ENCODE results near the gene TMEM8B. TPM values are rescaled to one million over a fixed set of nuclear protein-coding genes. Genes with fewer than 3 reads are reported as not detected.

The TMEM8B gene
- polyA plus RNA-seq, 1 donor from 2014 or later: 1.3 TPM

GRCh38 chr9:35798658-35799374, 30.2 kb upstream of the TMEM8B start:
- no peak overlapping the region for H3K4me3 Mint-ChIP-seq
- H3K27me3 Mint-ChIP-seq: no peaks in the 10 kb centered on the region
- no peak overlapping the region for H3K27ac Mint-ChIP-seq
- H3K4me1 Mint-ChIP-seq: peaks cover 0 to 3% (median 0%) of the 10 kb centered on the region in 3 donors
- no peaks in the 10 kb centered on the region for H3K9me3 Mint-ChIP-seq
- peaks cover 8% of the 10 kb centered on the region for H3K36me3 Mint-ChIP-seq

GRCh38 chr9:35800530-35800929, 28.5 kb upstream of the TMEM8B start:
- Mint-ChIP-seq H3K9me3 (no peaks in the 10 kb centered on the region), H3K4me3 (no peak overlapping the region), H3K36me3 (peaks cover 10% of the 10 kb centered on the region), H3K4me1 (peaks cover 0 to 3% (median 0%) of the 10 kb centered on the region in 3 donors), H3K27ac (no peak overlapping the region), H3K27me3 (no peaks in the 10 kb centered on the region)

- Mint-ChIP-seq H3K9me3 (no peaks in the 10 kb centered on the region), H3K27me3 (no peaks in the 10 kb centered on the region), H3K4me3 (no peak overlapping the region), H3K27ac (peak overlapping the region in 2 of 3 donors; percentile 5 to 67), H3K36me3 (peaks cover 10% of the 10 kb centered on the region), H3K4me1 (peaks cover 0 to 3% (median 0%) of the 10 kb centered on the region in 3 donors)
Observed at GRCh38 chr9:35801328-35802128, 27.5 kb upstream of the TMEM8B start.

GRCh38 chr9:35806101-35806500, 22.9 kb upstream of the TMEM8B start:
- Mint-ChIP-seq H3K4me1 (peaks cover 0 to 2% (median under 1%) of the 10 kb centered on the region in 3 donors), H3K36me3 (peaks cover 13% of the 10 kb centered on the region), H3K4me3 (no peak overlapping the region), H3K27me3 (no peaks in the 10 kb centered on the region), H3K27ac (no peak overlapping the region), H3K9me3 (no peaks in the 10 kb centered on the region)

- Mint-ChIP-seq H3K4me1 (peaks cover 8 to 19% (median 14%) of the 10 kb centered on the region in 3 donors), H3K36me3 (peaks cover 8% of the 10 kb centered on the region), H3K4me3 (no peak overlapping the region), H3K27me3 (no peaks in the 10 kb centered on the region), H3K27ac (no peak overlapping the region), H3K9me3 (no peaks in the 10 kb centered on the region)
Observed at GRCh38 chr9:35808433-35808832, 20.6 kb upstream of the TMEM8B start.

- no peak overlapping the region for H3K27ac Mint-ChIP-seq
- H3K36me3 Mint-ChIP-seq: peaks cover 6% of the 10 kb centered on the region
- peaks cover 17 to 27% (median 23%) of the 10 kb centered on the region in 3 donors for H3K4me1 Mint-ChIP-seq
- H3K9me3 Mint-ChIP-seq: no peaks in the 10 kb centered on the region
- no peak overlapping the region for H3K4me3 Mint-ChIP-seq
- H3K27me3 Mint-ChIP-seq: no peaks in the 10 kb centered on the region
Observed at GRCh38 chr9:35810122-35810521, 18.9 kb upstream of the TMEM8B start.

GRCh38 chr9:35811381-35812024, 17.5 kb upstream of the TMEM8B start:
- Mint-ChIP-seq H3K4me3 (peak overlapping the region; percentile 85 to 98 (median 94)), H3K9me3 (peaks cover 0 to 1% (median 0%) of the 10 kb centered on the region in 3 donors), H3K27me3 (no peaks in the 10 kb centered on the region), H3K36me3 (peaks cover 5% of the 10 kb centered on the region), H3K27ac (peak overlapping the region; percentile 96 to 98 (median 97)), H3K4me1 (peaks cover 22 to 31% (median 28%) of the 10 kb centered on the region in 3 donors)

- Mint-ChIP-seq H3K4me3 (peak within 1 kb of the TSS; percentile 85 to 98 (median 94)), H3K9me3 (peaks cover 0 to 1% (median 0%) of the 10 kb centered on the region in 3 donors), H3K27ac (peak within 1 kb of the TSS; percentile 96 to 98 (median 97)), H3K27me3 (peaks cover under 1% of the 10 kb centered on the region), H3K36me3 (peaks cover 2% of the 10 kb centered on the region), H3K4me1 (peaks cover 22 to 31% (median 28%) of the 10 kb centered on the region in 3 donors)
Observed at GRCh38 chr9:35812025-35812602, 16.9 kb upstream of the TMEM8B start, which contains the start of gene SPAG8. SPAG8 (minus strand) TSS chr9:35812262; CDS start chr9:35812147, 115 bp downstream.

GRCh38 chr9:35813434-35814105, 15.5 kb upstream of the TMEM8B start:
- H3K4me1 Mint-ChIP-seq: peaks cover 22 to 31% (median 28%) of the 10 kb centered on the region in 3 donors
- H3K4me3 Mint-ChIP-seq: peak overlapping the region; percentile 95 to 99 (median 98)
- H3K27me3 Mint-ChIP-seq: peaks cover 1% of the 10 kb centered on the region
- H3K27ac Mint-ChIP-seq: peak overlapping the region in 2 of 3 donors; percentile 39 to 95
- H3K9me3 Mint-ChIP-seq: peaks cover 0 to 1% (median 0%) of the 10 kb centered on the region in 3 donors
- peaks cover 3% of the 10 kb centered on the region for H3K36me3 Mint-ChIP-seq

- peaks cover 22 to 31% (median 28%) of the 10 kb centered on the region in 3 donors for H3K4me1 Mint-ChIP-seq
- H3K27me3 Mint-ChIP-seq: peaks cover 1% of the 10 kb centered on the region
Observed at GRCh38 chr9:35814106-35814840, 14.8 kb upstream of the TMEM8B start.

GRCh38 chr9:35814841-35815543, 14.0 kb upstream of the TMEM8B start, which contains the start of gene HINT2:
HINT2 (minus strand) TSS chr9:35815042; CDS start chr9:35814979, 63 bp downstream.
- Mint-ChIP-seq H3K9me3 (peaks cover 0 to 1% (median 0%) of the 10 kb centered on the region in 3 donors), H3K27ac (peak within 1 kb of the TSS; percentile 95 to 97 (median 96)), H3K36me3 (peaks cover 2% of the 10 kb centered on the region), H3K4me1 (peaks cover 22 to 31% (median 28%) of the 10 kb centered on the region in 3 donors), H3K4me3 (peak within 1 kb of the TSS; percentile 95 to 99 (median 98)), H3K27me3 (peaks cover 1% of the 10 kb centered on the region)

More at GRCh38 chr9:35814106-35814840, 14.8 kb upstream of the TMEM8B start:
- peaks cover 2% of the 10 kb centered on the region for H3K36me3 Mint-ChIP-seq
- peak overlapping the region; percentile 87 to 96 (median 95) for H3K27ac Mint-ChIP-seq
- H3K4me3 Mint-ChIP-seq: peak overlapping the region; percentile 95 to 99 (median 98)
- H3K9me3 Mint-ChIP-seq: peaks cover 0 to 1% (median 0%) of the 10 kb centered on the region in 3 donors

- Mint-ChIP-seq H3K27ac (peak overlapping the region in 1 of 3 donors; percentile 22), H3K4me3 (peak overlapping the region in 2 of 4 donors; percentile 18 to 82), H3K9me3 (peaks cover 0 to 1% (median 0%) of the 10 kb centered on the region in 3 donors), H3K27me3 (peaks cover 1% of the 10 kb centered on the region), H3K36me3 (peaks cover 2% of the 10 kb centered on the region), H3K4me1 (peaks cover 21 to 26% (median 24%) of the 10 kb centered on the region in 3 donors)
Observed at GRCh38 chr9:35816708-35817107, 12.3 kb upstream of the TMEM8B start.

All from IgD-negative memory B cell (primary cell).